Endothelial cell of umbilical vein (primary cell): Measurements from ENCODE around the gene LEMD1. TPM values are rescaled to one million over a fixed set of nuclear protein-coding genes. Genes with fewer than 3 reads are reported as not detected.

Experiments used
- BruUV-seq: library from RNA; stranded (reverse); fragments of 400-500 nt; replicated peaks from 2 replicates; lab custom pipeline; 2021; lab: Mats Ljungman, UMichigan
- CTCF ChIA-PET: fragments of 300-600, 350-600 bp; sonication (Branson Sonifier 250); formaldehyde crosslinking; loops from one replicate; lab custom pipeline; 2021; ENCODE audit warnings: antibody characterized with exemption, inconsistent platforms; lab: Charles Lee
- POLR2A ChIA-PET: fragments of 300-600, 350-600 bp; sonication (Branson Sonifier 250); formaldehyde crosslinking; loops from one replicate; lab custom pipeline; 2021; ENCODE audit warnings: antibody characterized with exemption, inconsistent platforms; lab: Charles Lee
- DNase-seq: peaks from one replicate; pipeline ENCODE4 v3.0.0-alpha.2; 2011; ENCODE audit warnings: low read depth, low spot score
- FAIRE-seq: peaks from 2 replicates; lab custom pipeline; 2011; peaks lifted over from hg19 to GRCh38; lab: Jason Lieb, UNC
- H2AFZ ChIP-seq: 2 replicates; pipeline ENCODE4 v1.6.0; 2012; ENCODE audit warnings: low read depth, low read length, control low read depth, inconsistent platforms
- H3K27ac ChIP-seq: 2 replicates; pipeline ENCODE4 v1.5.1; 2011; ENCODE audit warnings: low read depth, mild to moderate bottlenecking, control low read depth, low read length, moderate library complexity; ENCODE audit not compliant: insufficient read depth
- H3K27me3 ChIP-seq, 2 experiments: 2 replicates each; pipeline versions ENCODE4 v1.6.0 to v1.6.1; 2011; ENCODE audit warnings: low read length in 2 of 2, mixed read lengths in 1 of 2; ENCODE audit not compliant: control insufficient read depth in 2 of 2, insufficient read depth in 2 of 2
- H3K36me3 ChIP-seq, 2 experiments: 2 replicates in 1 of 2; 3 replicates in 1 of 2; pipeline ENCODE4 v1.5.1; 2011; ENCODE audit warnings: low read length in 2 of 2, mild to moderate bottlenecking in 1 of 2, moderate library complexity in 1 of 2; ENCODE audit not compliant: control insufficient read depth in 2 of 2, insufficient read depth in 2 of 2; ENCODE audit errors: extremely low read depth in 1 of 2
- H3K4me1 ChIP-seq: 3 replicates; pipeline ENCODE4 v1.5.1; 2011; ENCODE audit warnings: mild to moderate bottlenecking, low read length; ENCODE audit not compliant: control insufficient read depth, insufficient read depth; ENCODE audit errors: extremely low read depth
- H3K4me2 ChIP-seq: 2 replicates; pipeline ENCODE4 v1.6.1; 2011; ENCODE audit warnings: low read length, control low read depth, mixed read lengths; ENCODE audit not compliant: insufficient read depth
- H3K4me3 ChIP-seq, 3 experiments: fragments of 200-600 bp in 1 of 3; sonication (generic), shearing (Covaris generic) in 1 of 3; replicated peaks in 1 of 3; 2 replicates each; pipeline ENCODE4 v1.5.1; 2011 to 2016; ENCODE audit warnings: control low read depth in 3 of 3, low read length in 3 of 3, mild to moderate bottlenecking in 2 of 3, inconsistent platforms in 1 of 3, low read depth in 1 of 3, moderate library complexity in 1 of 3; ENCODE audit not compliant: insufficient read depth in 1 of 3
- H3K79me2 ChIP-seq: 2 replicates; pipeline ENCODE4 v1.6.0; 2012; ENCODE audit warnings: low read length, inconsistent platforms; ENCODE audit not compliant: control insufficient read depth, insufficient read depth
- H3K9ac ChIP-seq: replicated peaks from 2 replicates; pipeline ENCODE3; 2011; ENCODE audit warnings: low read length, control low read depth; ENCODE audit not compliant: insufficient read depth; ENCODE audit errors: extremely low read depth
- H3K9me1 ChIP-seq: replicated peaks from 3 replicates; pipeline ENCODE4 v1.6.0; 2011; ENCODE audit warnings: mild to moderate bottlenecking, low read length; ENCODE audit not compliant: control insufficient read depth, insufficient read depth; ENCODE audit errors: extremely low read depth
- H3K9me3 ChIP-seq: replicated peaks from 2 replicates; pipeline ENCODE4 v1.5.1; 2012; ENCODE audit warnings: low read length, inconsistent platforms; ENCODE audit not compliant: control insufficient read depth, insufficient read depth
- H4K20me1 ChIP-seq: replicated peaks from 2 replicates; pipeline ENCODE3; 2011; ENCODE audit warnings: mild to moderate bottlenecking, low read length; ENCODE audit not compliant: control insufficient read depth, insufficient read depth; ENCODE audit errors: extremely low read depth
- GATA2 ChIP-seq: IDR thresholded peaks from 2 replicates; pipeline ENCODE4 v1.7.0; 2011; ENCODE audit warnings: low read depth, mild to moderate bottlenecking, moderate library complexity, mixed read lengths, low read length; ENCODE audit not compliant: insufficient read length, insufficient read depth
- JUN ChIP-seq: IDR thresholded peaks from 2 replicates; pipeline ENCODE4 v1.6.1; 2011; ENCODE audit warnings: borderline replicate concordance, low read depth; ENCODE audit not compliant: insufficient read length, insufficient read depth
- MYC ChIP-seq: IDR thresholded peaks from one replicate; pipeline ENCODE4 v1.6.1; 2011; ENCODE audit warnings: mild to moderate bottlenecking, low read depth, low read length
- POLR2A ChIP-seq: IDR thresholded peaks from 2 replicates; pipeline ENCODE4 v1.6.1; 2012; ENCODE audit warnings: low read depth, mild to moderate bottlenecking, control low read depth, low read length
- POLR2AphosphoS5 ChIP-seq: IDR thresholded peaks from 2 replicates; pipeline ENCODE4 v1.6.1; 2012; ENCODE audit warnings: low read depth, mild to moderate bottlenecking, control low read depth, low read length, moderate library complexity; ENCODE audit not compliant: insufficient read depth
- dilution Hi-C: fragments of 300-500 bp; cut with MboI; formaldehyde crosslinking; loops from one replicate; pipeline ENCODE4 v1.15.0; 2019; ENCODE audit warnings: low sequenced_read_pairs; ENCODE audit not compliant: extremely low pct_ligation_motif_present
- intact Hi-C: fragments of 100-400 bp; cut with micrococcal nuclease; formaldehyde crosslinking; loops from one replicate; pipeline ENCODE4 v1.10.0; 2022
- polyA plus RNA-seq, 4 experiments: library from polyadenylated mRNA; depleted of rRNA in 3 of 4; stranded (reverse) in 3 of 4; unstranded in 1 of 4; fragments of >200 nt; gene quantifications; 2 replicates each; pipeline versions ENCODE4 v1.2.1 to v1.2.3, GENCODE V29; 2011 to 2012; ENCODE audit warnings: missing spikeins in 1 of 4
- total RNA-seq: library from RNA; stranded (reverse); gene quantifications from 2 replicates; pipeline ENCODE4 v1.2.3, GENCODE V29; 2021
- TF ChIP-seq, protein P1 (sequence below), 2 donors: IDR thresholded peaks; 1 replicate in 1 of 2; 2 replicates in 1 of 2; pipeline ENCODE4 v1.5.1; 2011; ENCODE audit warnings: low read length in 2 of 2, mild to moderate bottlenecking in 2 of 2, moderate library complexity in 2 of 2, control low read depth in 1 of 2, inconsistent platforms in 1 of 2, low read depth in 1 of 2; ENCODE audit not compliant: insufficient read depth in 1 of 2; ENCODE audit errors: extremely low read depth in 1 of 2
- TF ChIP-seq, protein P2 (sequence below): IDR thresholded peaks from 2 replicates; pipeline ENCODE4 v1.6.1; 2011; ENCODE audit not compliant: insufficient read depth, insufficient read length

Gene LEMD1
- total and polyA plus RNA-seq, 2 donors (not counting 3 experiments of a cell fraction or from before 2014, with no cell fraction given), result not detected

DNA sequence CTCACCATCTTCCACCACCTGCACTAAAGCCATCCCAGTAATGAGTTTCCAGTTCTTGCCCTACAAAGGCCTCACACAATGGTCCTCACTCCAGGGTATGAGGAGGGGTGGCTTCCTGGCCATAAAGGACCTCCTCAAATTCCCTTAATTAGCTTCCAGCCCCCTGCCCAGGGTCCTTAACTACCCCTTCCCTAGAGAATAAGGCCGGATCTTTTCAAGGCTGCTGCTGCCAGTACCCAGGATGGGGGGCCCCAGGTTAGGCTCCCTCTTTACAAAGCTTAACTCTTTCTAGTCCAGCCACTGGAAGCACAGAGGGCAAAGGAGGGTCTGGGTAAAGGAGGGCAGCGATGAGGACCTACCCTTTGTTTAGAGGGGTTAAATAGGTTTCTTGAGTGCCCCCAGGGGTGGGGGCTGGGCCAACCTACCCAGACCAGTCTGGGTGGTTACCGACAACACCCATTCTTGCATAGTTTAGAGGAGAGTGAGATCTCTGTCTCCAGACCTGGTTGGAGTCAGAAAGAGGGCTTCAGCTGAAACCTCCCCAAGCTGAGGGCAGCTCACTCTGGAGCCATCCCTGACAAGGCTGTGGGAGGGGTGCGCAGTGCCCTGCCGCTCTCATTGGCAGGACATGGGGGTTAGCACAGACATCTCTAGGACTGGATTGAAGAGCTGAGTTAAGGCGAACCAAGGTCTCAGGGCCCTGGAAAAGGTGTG is 26.8 kb upstream of the LEMD1 start:
- Histone ChIP-seq H3K27ac (no peak overlapping the region), H3K79me2 (no peaks in the 10 kb centered on the region), H3K9ac (no peak overlapping the region), H3K27me3 (peaks cover 36 to 38% of the 10 kb centered on the region in 2 experiments), H3K4me2 (no peak overlapping the region), H3K36me3 (no peaks in the 10 kb centered on the region), H3K9me1 (no peaks in the 10 kb centered on the region), H3K4me3 (no peak overlapping the region), H4K20me1 (no peaks in the 10 kb centered on the region), H2AFZ (no peak overlapping the region), H3K9me3 (no peaks in the 10 kb centered on the region), H3K4me1 (no peaks in the 10 kb centered on the region)
- POLR2A ChIA-PET, result no interaction called here
- CTCF ChIA-PET, result interaction anchor here (0.7 to 1.8 kb wide), 3 partner anchors 10 to 39 kb away, joined by 4 to 6 read pairs (median 6); no protein-coding TSS in a partner anchor
- DNase-seq, result no peak
- intact Hi-C loops (no loop called here), dilution Hi-C loops (no loop called here)
- BruUV-seq, result no TSS peak
- FAIRE-seq, result no peak
- TF ChIP-seq MYC, result no peak

GRCh38 chr1:205447457-205448341 is 25.8 kb upstream of the LEMD1 start:
- H3K4me3 ChIP-seq, result no peak overlapping the region
- no peak overlapping the region for H3K9ac ChIP-seq
- no peak overlapping the region for H2AFZ ChIP-seq
- intact Hi-C loops, result no loop called here
- no peak overlapping the region for H3K4me2 ChIP-seq
- H3K36me3 ChIP-seq, result no peaks in the 10 kb centered on the region
- no peaks in the 10 kb centered on the region for H3K9me3 ChIP-seq
- DNase-seq (no peak), FAIRE-seq (no peak)
- H3K79me2 ChIP-seq, result no peaks in the 10 kb centered on the region
- no TSS peak for BruUV-seq
- no peak overlapping the region for H3K27ac ChIP-seq
- no peak for TF ChIP-seq MYC
- TF ChIP-seq, protein P1, sequence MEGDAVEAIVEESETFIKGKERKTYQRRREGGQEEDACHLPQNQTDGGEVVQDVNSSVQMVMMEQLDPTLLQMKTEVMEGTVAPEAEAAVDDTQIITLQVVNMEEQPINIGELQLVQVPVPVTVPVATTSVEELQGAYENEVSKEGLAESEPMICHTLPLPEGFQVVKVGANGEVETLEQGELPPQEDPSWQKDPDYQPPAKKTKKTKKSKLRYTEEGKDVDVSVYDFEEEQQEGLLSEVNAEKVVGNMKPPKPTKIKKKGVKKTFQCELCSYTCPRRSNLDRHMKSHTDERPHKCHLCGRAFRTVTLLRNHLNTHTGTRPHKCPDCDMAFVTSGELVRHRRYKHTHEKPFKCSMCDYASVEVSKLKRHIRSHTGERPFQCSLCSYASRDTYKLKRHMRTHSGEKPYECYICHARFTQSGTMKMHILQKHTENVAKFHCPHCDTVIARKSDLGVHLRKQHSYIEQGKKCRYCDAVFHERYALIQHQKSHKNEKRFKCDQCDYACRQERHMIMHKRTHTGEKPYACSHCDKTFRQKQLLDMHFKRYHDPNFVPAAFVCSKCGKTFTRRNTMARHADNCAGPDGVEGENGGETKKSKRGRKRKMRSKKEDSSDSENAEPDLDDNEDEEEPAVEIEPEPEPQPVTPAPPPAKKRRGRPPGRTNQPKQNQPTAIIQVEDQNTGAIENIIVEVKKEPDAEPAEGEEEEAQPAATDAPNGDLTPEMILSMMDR (IDR thresholded peaks at IDR 0.05; ENCODE audit: extremely low read depth in 1 of 2, insufficient read depth in 1 of 2, low read depth in 1 of 2, low read length in 2 of 2), result no peak
- no peak for TF ChIP-seq POLR2AphosphoS5
- no peak for TF ChIP-seq GATA2
- TF ChIP-seq POLR2A, result no peak
- no peak for TF ChIP-seq JUN
- TF ChIP-seq, protein P2, sequence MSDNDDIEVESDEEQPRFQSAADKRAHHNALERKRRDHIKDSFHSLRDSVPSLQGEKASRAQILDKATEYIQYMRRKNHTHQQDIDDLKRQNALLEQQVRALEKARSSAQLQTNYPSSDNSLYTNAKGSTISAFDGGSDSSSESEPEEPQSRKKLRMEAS, result no peak
- POLR2A ChIA-PET, result no interaction called here
- no peaks in the 10 kb centered on the region for H3K4me1 ChIP-seq
- no peaks in the 10 kb centered on the region for H3K9me1 ChIP-seq
- H3K27me3 ChIP-seq, result peaks cover 34 to 35% of the 10 kb centered on the region in 2 experiments
- H4K20me1 ChIP-seq, result no peaks in the 10 kb centered on the region
- CTCF ChIA-PET, result interaction anchor here (1.3 to 1.5 kb wide), 4 partner anchors 9 to 94 kb away, joined by 3 to 12 read pairs (median 3); no protein-coding TSS in a partner anchor
- dilution Hi-C loops, result no loop called here
